Activated CD4-positive, alpha-beta T cell treated with anti-CD3 and anti-CD28 coated beads, Interleukin-2, amount 10 ng/mL, durations not matched to agents 7 days and 5 days (primary cell): Measurements from ENCODE around the gene REEP2. TPM values are rescaled to one million over a fixed set of nuclear protein-coding genes. Genes with fewer than 3 reads are reported as not detected.

Experiments
- CTCF ChIA-PET: fragments of 350-600 bp; sonication (Branson Sonifier 250); formaldehyde crosslinking; loops from one replicate; lab custom pipeline; 2021; ENCODE audit warnings: antibody characterized with exemption; lab: Charles Lee
- POLR2A ChIA-PET: fragments of 350-600 bp; sonication (Branson Sonifier 250); formaldehyde crosslinking; loops from one replicate; lab custom pipeline; 2021; ENCODE audit warnings: antibody characterized with exemption; lab: Charles Lee
- DNase-seq: peaks from one replicate; pipeline ENCODE4 v3.0.0-alpha.2; 2020
- H3K27ac Mint-ChIP-seq: one replicate; pipeline ENCODE4 v1.8.0; 2021; ENCODE audit warnings: mild to moderate bottlenecking, moderate library complexity, mixed read lengths
- H3K27me3 Mint-ChIP-seq: one replicate; pipeline ENCODE4 v1.8.0; 2021; ENCODE audit warnings: mixed read lengths
- H3K36me3 Mint-ChIP-seq: one replicate; pipeline ENCODE4 v1.8.0; 2021; ENCODE audit warnings: low read depth, mixed read lengths
- H3K4me1 Mint-ChIP-seq: one replicate; pipeline ENCODE4 v1.8.0; 2021; ENCODE audit warnings: mixed read lengths
- H3K4me3 Mint-ChIP-seq: one replicate; pipeline ENCODE4 v1.8.0; 2021; ENCODE audit warnings: mild to moderate bottlenecking, moderate library complexity, mixed read lengths
- H3K9me3 Mint-ChIP-seq: one replicate; pipeline ENCODE4 v1.8.0; 2021; ENCODE audit warnings: mixed read lengths
- total RNA-seq, 2 experiments: library from RNA; stranded (reverse); gene quantifications; one replicate each; pipeline ENCODE4 v1.2.3, GENCODE V29; 2021

Gene REEP2
- total RNA-seq, 2 experiments from 2014 or later, result 0.62 to 0.77 TPM

- Mint-ChIP-seq H3K9me3 (no peaks in the 10 kb centered on the region), H3K27ac (no peak overlapping the region), H3K4me3 (peak overlapping the region; percentile 71), H3K4me1 (peaks cover 9% of the 10 kb centered on the region), H3K36me3 (peaks cover 21% of the 10 kb centered on the region), H3K27me3 (peaks cover 2% of the 10 kb centered on the region)
- ChIA-PET POLR2A (no interaction called here), CTCF (interaction anchor here (2.9 to 8.1 kb wide), 2 partner anchors 11 to 87 kb away, joined by 10 to 49 read pairs; partner anchors contain the start of gene KDM3B)
- DNase-seq, result no peak
These were observed 761 bp downstream of the REEP2 start for GRCh38 chr5:138439477-138440158.

- ChIA-PET CTCF (interaction anchor here (2.9 to 8.1 kb wide), 2 partner anchors 10 to 88 kb away, joined by 10 to 49 read pairs; partner anchors contain the start of gene KDM3B), POLR2A (no interaction called here)
- Mint-ChIP-seq H3K4me3 (peak overlapping the region; percentile 8), H3K27ac (peak overlapping the region; percentile 3), H3K36me3 (peaks cover 13% of the 10 kb centered on the region), H3K4me1 (peaks cover 9% of the 10 kb centered on the region), H3K9me3 (no peaks in the 10 kb centered on the region), H3K27me3 (peaks cover 2% of the 10 kb centered on the region)
- no peak for DNase-seq
These were observed 1.6 kb downstream of the REEP2 start for GRCh38 chr5:138440159-138441073.

GRCh38 chr5:138441221-138441620 is 2.4 kb downstream of the REEP2 start:
- Mint-ChIP-seq H3K27ac (no peak overlapping the region), H3K36me3 (peaks cover 6% of the 10 kb centered on the region), H3K4me3 (no peak overlapping the region), H3K9me3 (no peaks in the 10 kb centered on the region), H3K27me3 (peaks cover 2% of the 10 kb centered on the region), H3K4me1 (peaks cover 9% of the 10 kb centered on the region)
- no peak for DNase-seq
- ChIA-PET POLR2A (no interaction called here), CTCF (no interaction called here)

GRCh38 chr5:138444078-138444773 is 5.4 kb downstream of the REEP2 start:
- no peak overlapping the region for H3K4me3 Mint-ChIP-seq
- no peaks in the 10 kb centered on the region for H3K9me3 Mint-ChIP-seq
- ChIA-PET CTCF (interaction anchor here (1.2 to 1.6 kb wide), 3 partner anchors 16 to 57 kb away, joined by 3 to 7 read pairs (median 5); partner anchors contain the start of gene EGR1), POLR2A (no interaction called here)
- DNase-seq, result no peak
- H3K36me3 Mint-ChIP-seq, result no peaks in the 10 kb centered on the region
- no peak overlapping the region for H3K27ac Mint-ChIP-seq
- peaks cover 2% of the 10 kb centered on the region for H3K4me1 Mint-ChIP-seq
- no peaks in the 10 kb centered on the region for H3K27me3 Mint-ChIP-seq

- Mint-ChIP-seq H3K36me3 (no peaks in the 10 kb centered on the region), H3K9me3 (no peaks in the 10 kb centered on the region), H3K4me1 (peaks cover 4% of the 10 kb centered on the region), H3K27ac (no peak overlapping the region), H3K27me3 (no peaks in the 10 kb centered on the region), H3K4me3 (no peak overlapping the region)
- POLR2A ChIA-PET, result interaction anchor here (0.6 kb wide), 1 partner anchor 60 kb away, joined by 5 read pairs; no protein-coding TSS in a partner anchor
- DNase-seq, result no peak
- CTCF ChIA-PET, result interaction anchor here (1.2 to 1.4 kb wide), 3 partner anchors 15 to 56 kb away, joined by 3 to 5 read pairs (median 3); no protein-coding TSS in a partner anchor
These were observed 6.1 kb downstream of the REEP2 start for GRCh38 chr5:138444774-138445546.

- Mint-ChIP-seq H3K27me3 (no peaks in the 10 kb centered on the region), H3K4me3 (no peak overlapping the region), H3K4me1 (peaks cover 5% of the 10 kb centered on the region), H3K9me3 (no peaks in the 10 kb centered on the region), H3K36me3 (no peaks in the 10 kb centered on the region), H3K27ac (no peak overlapping the region)
- ChIA-PET POLR2A (interaction anchor here (0.6 kb wide), 1 partner anchor 61 kb away, joined by 5 read pairs; no protein-coding TSS in a partner anchor), CTCF (interaction anchor here (1.2 to 1.4 kb wide), 3 partner anchors 14 to 55 kb away, joined by 3 to 5 read pairs (median 3); no protein-coding TSS in a partner anchor)
- no peak for DNase-seq
These were observed 6.9 kb downstream of the REEP2 start for GRCh38 chr5:138445547-138446271.

- Mint-ChIP-seq H3K4me1 (peaks cover 5% of the 10 kb centered on the region), H3K27ac (no peak overlapping the region), H3K36me3 (no peaks in the 10 kb centered on the region), H3K4me3 (no peak overlapping the region), H3K9me3 (no peaks in the 10 kb centered on the region), H3K27me3 (no peaks in the 10 kb centered on the region)
- DNase-seq, result no peak
- ChIA-PET POLR2A (no interaction called here), CTCF (interaction anchor here (0.9 to 4.5 kb wide), 6 partner anchors 12 to 100 kb away, joined by 4 to 49 read pairs (median 12); partner anchors contain the start of genes EGR1, KDM3B and REEP2)
These were observed 9.2 kb downstream of the REEP2 start for GRCh38 chr5:138448070-138448469.

GRCh38 chr5:138448481-138449398 is 9.9 kb downstream of the REEP2 start:
- Mint-ChIP-seq H3K9me3 (no peaks in the 10 kb centered on the region), H3K36me3 (no peaks in the 10 kb centered on the region), H3K4me3 (no peak overlapping the region), H3K27me3 (no peaks in the 10 kb centered on the region), H3K4me1 (peaks cover 5% of the 10 kb centered on the region), H3K27ac (no peak overlapping the region)
- DNase-seq, result no peak
- POLR2A ChIA-PET, result no interaction called here
- CTCF ChIA-PET, result interaction anchor here (0.9 to 4.5 kb wide), 16 partner anchors 11 to 944 kb away, joined by 3 to 49 read pairs (median 5); partner anchors contain the start of genes EGR1, ETF1, KDM3B and REEP2

GRCh38 chr5:138449501-138450239 is 10.8 kb downstream of the REEP2 start:
- CTCF ChIA-PET, result interaction anchor here (0.6 to 4.5 kb wide), 24 partner anchors 10 to 1798 kb away, joined by 3 to 49 read pairs (median 4); partner anchors contain the start of genes EGR1, ETF1, KDM3B and REEP2
- Mint-ChIP-seq H3K4me3 (peak overlapping the region; percentile 11), H3K4me1 (peaks cover 5% of the 10 kb centered on the region), H3K36me3 (no peaks in the 10 kb centered on the region), H3K27ac (no peak overlapping the region), H3K9me3 (no peaks in the 10 kb centered on the region), H3K27me3 (no peaks in the 10 kb centered on the region)
- DNase-seq, result peak; percentile 76
- POLR2A ChIA-PET, result no interaction called here

GRCh38 chr5:138450971-138451370 is 12.1 kb downstream of the REEP2 start:
- no peaks in the 10 kb centered on the region for H3K27me3 Mint-ChIP-seq
- peaks cover 5% of the 10 kb centered on the region for H3K4me1 Mint-ChIP-seq
- CTCF ChIA-PET, result interaction anchor here (0.6 to 4.4 kb wide), 16 partner anchors 9 to 253 kb away, joined by 3 to 49 read pairs (median 4); partner anchors contain the start of genes EGR1, ETF1, KDM3B and REEP2
- POLR2A ChIA-PET, result no interaction called here
- DNase-seq, result no peak
- H3K4me3 Mint-ChIP-seq, result no peak overlapping the region
- no peaks in the 10 kb centered on the region for H3K36me3 Mint-ChIP-seq
- no peaks in the 10 kb centered on the region for H3K9me3 Mint-ChIP-seq
- H3K27ac Mint-ChIP-seq, result no peak overlapping the region
